ENCODE measurements around the gene NEO1. TPM values are rescaled to one million over a fixed set of nuclear protein-coding genes. Genes with fewer than 3 reads are reported as not detected.

Gene NEO1
- total RNA-seq, 3 donors from 2014 or later = 4.7 to 5.2 (median 4.9) TPM

DNA sequence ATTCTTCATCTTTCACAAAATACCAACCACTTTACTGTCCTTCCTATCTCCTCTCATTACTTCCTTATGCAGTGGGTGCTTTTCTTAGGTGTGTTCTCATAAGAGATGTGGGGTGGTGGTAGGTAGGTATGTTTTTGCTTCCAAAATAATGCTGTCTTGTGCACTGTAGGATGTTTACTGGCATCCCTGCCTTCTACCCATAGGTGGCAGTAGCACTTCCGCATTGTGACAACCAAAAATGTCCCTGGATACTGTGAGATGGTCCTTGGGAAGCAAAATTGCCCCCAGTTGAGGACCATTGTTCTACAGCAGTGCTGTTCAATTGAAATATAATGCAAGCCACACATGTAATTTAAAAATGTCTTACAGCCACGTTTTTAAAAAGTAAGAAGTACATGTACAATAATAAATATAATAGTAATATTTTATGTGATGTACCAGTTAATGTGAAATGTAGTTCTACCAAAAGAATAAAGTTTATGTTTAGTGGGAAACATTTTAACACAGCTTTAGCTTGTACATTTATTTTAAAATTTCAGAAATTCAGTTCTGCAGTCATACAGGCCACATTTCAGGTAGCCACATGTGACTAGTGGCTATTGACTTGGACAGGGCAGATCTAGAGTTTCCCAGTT, 75.2 kb downstream of the NEO1 start:
- no peaks in the 10 kb centered on the region for H3K4me1 Mint-ChIP-seq (ENCODE audit: low read depth)

DNA sequence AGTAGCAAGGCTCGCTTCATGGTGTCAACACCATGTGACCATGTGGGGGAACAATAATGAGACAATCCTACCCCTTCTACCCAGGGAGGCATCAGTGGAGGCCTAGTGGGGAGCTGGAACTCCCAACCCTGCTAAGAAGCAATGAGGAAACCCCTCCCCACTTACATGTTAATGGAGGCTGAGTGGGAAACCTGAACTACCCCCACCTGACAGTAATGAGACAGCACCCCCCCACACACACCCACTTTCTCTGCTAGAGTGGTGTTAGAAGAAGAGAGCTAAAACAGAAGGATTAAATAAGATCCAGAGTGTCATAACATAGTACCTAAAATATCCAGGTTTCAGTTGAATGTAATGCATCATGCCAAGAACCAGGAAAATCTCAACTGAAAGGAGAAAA, 78.6 kb downstream of the NEO1 start:
- H3K4me1 Mint-ChIP-seq (ENCODE audit: low read depth) = no peaks in the 10 kb centered on the region
- no peaks in the 10 kb centered on the region for H3K9me3 Mint-ChIP-seq
- H3K27me3 Mint-ChIP-seq (ENCODE audit: low read depth) = no peaks in the 10 kb centered on the region
- H3K36me3 Mint-ChIP-seq (ENCODE audit: insufficient read depth) = peaks cover 17% of the 10 kb centered on the region
- no peak overlapping the region for H3K4me3 Mint-ChIP-seq
- no peak for ATAC-seq
- no peak for DNase-seq

More for the DNA sequence above, 75.2 kb downstream of the NEO1 start:
- peaks cover 19% of the 10 kb centered on the region for H3K36me3 Mint-ChIP-seq (ENCODE audit: insufficient read depth)
- no peak overlapping the region for H3K4me3 Mint-ChIP-seq
- ATAC-seq = no peak
- DNase-seq = no peak
- no peaks in the 10 kb centered on the region for H3K9me3 Mint-ChIP-seq
- no peaks in the 10 kb centered on the region for H3K27me3 Mint-ChIP-seq (ENCODE audit: low read depth)

GRCh38 chr15:73134196-73134595, 81.9 kb downstream of the NEO1 start:
- Mint-ChIP-seq H3K4me3 (no peak overlapping the region), H3K36me3 (ENCODE audit: insufficient read depth) (peaks cover 14% of the 10 kb centered on the region), H3K9me3 (no peaks in the 10 kb centered on the region), H3K27me3 (ENCODE audit: low read depth) (no peaks in the 10 kb centered on the region), H3K4me1 (ENCODE audit: low read depth) (peaks cover 5% of the 10 kb centered on the region)
- no peak for ATAC-seq
- no peak for DNase-seq

GRCh38 chr15:73139041-73139743, 86.9 kb downstream of the NEO1 start:
- Mint-ChIP-seq H3K27me3 (ENCODE audit: low read depth) (no peaks in the 10 kb centered on the region), H3K36me3 (ENCODE audit: insufficient read depth) (peaks cover 8% of the 10 kb centered on the region), H3K4me3 (no peak overlapping the region), H3K9me3 (peaks cover 2% of the 10 kb centered on the region), H3K4me1 (ENCODE audit: low read depth) (peaks cover 40% of the 10 kb centered on the region)
- DNase-seq (no peak), ATAC-seq (no peak)

GRCh38 chr15:73139744-73140553, 87.7 kb downstream of the NEO1 start:
- Mint-ChIP-seq H3K9me3 (peaks cover 2% of the 10 kb centered on the region), H3K27me3 (ENCODE audit: low read depth) (no peaks in the 10 kb centered on the region), H3K36me3 (ENCODE audit: insufficient read depth) (peaks cover 8% of the 10 kb centered on the region), H3K4me1 (ENCODE audit: low read depth) (peaks cover 43% of the 10 kb centered on the region), H3K4me3 (no peak overlapping the region)
- no peak for ATAC-seq
- DNase-seq = no peak

GRCh38 chr15:73141216-73141900, 89.1 kb downstream of the NEO1 start:
- DNase-seq = no peak
- no peaks in the 10 kb centered on the region for H3K27me3 Mint-ChIP-seq (ENCODE audit: low read depth)
- peaks cover 6% of the 10 kb centered on the region for H3K36me3 Mint-ChIP-seq (ENCODE audit: insufficient read depth)
- H3K4me3 Mint-ChIP-seq = no peak overlapping the region
- H3K4me1 Mint-ChIP-seq (ENCODE audit: low read depth) = peaks cover 43% of the 10 kb centered on the region
- no peak for ATAC-seq
- peaks cover 2% of the 10 kb centered on the region for H3K9me3 Mint-ChIP-seq

- peak; percentile 80 to 82 for ATAC-seq
- Mint-ChIP-seq H3K36me3 (ENCODE audit: insufficient read depth) (peaks cover 6% of the 10 kb centered on the region), H3K27me3 (ENCODE audit: low read depth) (no peaks in the 10 kb centered on the region), H3K9me3 (peaks cover 2% of the 10 kb centered on the region), H3K4me1 (ENCODE audit: low read depth) (peaks cover 43% of the 10 kb centered on the region), H3K4me3 (peak overlapping the region; percentile 45)
- no peak for DNase-seq
Measured at GRCh38 chr15:73142802-73143762, 90.8 kb downstream of the NEO1 start.

GRCh38 chr15:73143763-73144155, 91.5 kb downstream of the NEO1 start:
- H3K4me1 Mint-ChIP-seq (ENCODE audit: low read depth) = peaks cover 42% of the 10 kb centered on the region
- no peak for DNase-seq
- H3K9me3 Mint-ChIP-seq = peaks cover 2% of the 10 kb centered on the region
- ATAC-seq = no peak
- peaks cover 6% of the 10 kb centered on the region for H3K36me3 Mint-ChIP-seq (ENCODE audit: insufficient read depth)
- H3K27me3 Mint-ChIP-seq (ENCODE audit: low read depth) = no peaks in the 10 kb centered on the region
- peak overlapping the region; percentile 41 for H3K4me3 Mint-ChIP-seq

GRCh38 chr15:73146419-73146818, 94.2 kb downstream of the NEO1 start:
- H3K4me3 Mint-ChIP-seq = no peak overlapping the region
- H3K4me1 Mint-ChIP-seq (ENCODE audit: low read depth) = peaks cover 27% of the 10 kb centered on the region
- DNase-seq = no peak
- peaks cover 10% of the 10 kb centered on the region for H3K36me3 Mint-ChIP-seq (ENCODE audit: insufficient read depth)
- peaks cover 11% of the 10 kb centered on the region for H3K9me3 Mint-ChIP-seq
- H3K27me3 Mint-ChIP-seq (ENCODE audit: low read depth) = no peaks in the 10 kb centered on the region
- ATAC-seq = no peak

GRCh38 chr15:73150831-73151230, 98.6 kb downstream of the NEO1 start:
- H3K4me3 Mint-ChIP-seq = no peak overlapping the region
- H3K4me1 Mint-ChIP-seq (ENCODE audit: low read depth) = peaks cover 2% of the 10 kb centered on the region
- peaks cover 18% of the 10 kb centered on the region for H3K36me3 Mint-ChIP-seq (ENCODE audit: insufficient read depth)
- DNase-seq (no peak), ATAC-seq (no peak)
- no peaks in the 10 kb centered on the region for H3K27me3 Mint-ChIP-seq (ENCODE audit: low read depth)
- H3K9me3 Mint-ChIP-seq = peaks cover 23% of the 10 kb centered on the region

- Mint-ChIP-seq H3K4me1 (ENCODE audit: low read depth) (peaks cover 2% of the 10 kb centered on the region), H3K9me3 (peaks cover 28% of the 10 kb centered on the region), H3K4me3 (no peak overlapping the region), H3K36me3 (ENCODE audit: insufficient read depth) (peaks cover 26% of the 10 kb centered on the region), H3K27me3 (ENCODE audit: low read depth) (no peaks in the 10 kb centered on the region)
- DNase-seq (no peak), ATAC-seq (no peak)
Measured at GRCh38 chr15:73153024-73153423, 100.8 kb downstream of the NEO1 start.

DNA sequence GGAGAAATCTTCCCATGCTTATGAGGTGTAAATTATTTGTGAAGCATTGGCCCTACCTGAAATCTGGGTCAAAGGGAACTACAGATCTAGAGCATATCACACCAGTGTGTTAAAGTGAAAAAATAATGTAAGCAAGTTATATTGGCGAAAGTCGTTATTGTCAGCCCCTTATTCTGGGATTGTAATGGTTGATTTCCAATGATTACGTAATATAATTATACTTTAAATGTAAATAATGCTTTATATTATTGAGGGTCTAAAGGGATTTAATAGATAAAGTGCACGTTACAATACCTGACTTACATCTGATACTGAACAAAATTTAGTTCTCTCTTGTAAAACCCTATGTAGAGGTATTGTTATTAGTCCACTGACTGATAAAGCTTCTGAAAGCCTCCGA, 101.2 kb downstream of the NEO1 start:
- ATAC-seq (no peak), DNase-seq (no peak)
- peaks cover 2% of the 10 kb centered on the region for H3K4me1 Mint-ChIP-seq (ENCODE audit: low read depth)
- peaks cover 28% of the 10 kb centered on the region for H3K9me3 Mint-ChIP-seq
- H3K27me3 Mint-ChIP-seq (ENCODE audit: low read depth) = no peaks in the 10 kb centered on the region
- no peak overlapping the region for H3K4me3 Mint-ChIP-seq
- peaks cover 26% of the 10 kb centered on the region for H3K36me3 Mint-ChIP-seq (ENCODE audit: insufficient read depth)

GRCh38 chr15:73156431-73157191, 104.3 kb downstream of the NEO1 start:
- Mint-ChIP-seq H3K9me3 (peaks cover 19% of the 10 kb centered on the region), H3K36me3 (ENCODE audit: insufficient read depth) (peaks cover 21% of the 10 kb centered on the region), H3K4me1 (ENCODE audit: low read depth) (peaks cover 2% of the 10 kb centered on the region), H3K4me3 (no peak overlapping the region), H3K27me3 (ENCODE audit: low read depth) (no peaks in the 10 kb centered on the region)
- DNase-seq (no peak), ATAC-seq (no peak)
